ENCODE measurements around the gene LPCAT1.
"Not testable (repeated sequence)": the region's sequence is repeated elsewhere in the genome, so short reads cannot be mapped to it uniquely, and the experiment has no call there.

The LPCAT1 gene

DNA sequence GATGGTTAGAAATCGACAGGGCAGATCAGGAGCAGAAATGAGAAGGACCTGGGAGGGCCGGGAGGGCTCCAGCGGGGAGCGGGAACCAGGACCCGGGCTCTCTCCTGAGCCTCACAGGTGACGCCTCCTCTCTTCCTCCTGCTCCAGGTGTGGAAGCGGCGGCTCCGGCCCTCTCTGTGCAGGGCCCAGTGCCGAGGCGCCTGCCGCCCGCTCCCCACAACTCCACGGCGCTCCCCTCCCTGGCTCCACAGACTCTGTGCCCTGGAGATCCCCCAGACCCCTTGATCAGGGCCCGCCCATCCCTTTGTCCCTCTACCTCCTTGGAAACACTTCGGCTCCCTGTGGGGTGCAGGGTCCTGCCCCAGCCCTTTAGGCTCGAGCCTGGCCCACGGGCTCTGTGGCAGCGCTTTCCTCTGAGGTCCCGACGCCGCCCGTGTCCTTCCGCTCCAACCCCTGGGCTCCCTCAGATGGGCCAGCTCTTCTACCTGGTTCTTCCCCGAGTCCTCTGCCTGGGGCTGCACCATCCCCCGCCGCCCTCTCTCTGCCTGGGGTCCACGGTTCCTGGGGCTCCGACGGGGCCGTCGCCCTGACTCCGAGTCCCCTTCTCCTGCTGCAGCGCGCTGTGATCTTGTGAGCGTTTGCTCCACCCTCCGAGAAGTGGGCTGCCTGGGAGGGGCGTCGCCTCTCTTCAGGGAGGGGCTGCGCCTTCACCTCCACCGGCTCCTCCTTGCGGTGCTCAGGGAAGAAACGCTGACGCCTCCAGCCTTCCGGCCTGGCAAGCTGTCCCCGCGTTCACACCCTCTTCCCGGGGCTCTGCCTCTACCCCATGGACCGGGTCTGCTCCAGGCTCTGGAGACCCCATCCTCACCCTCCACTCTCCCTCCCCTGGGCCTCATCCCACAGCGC is 56.2 kb downstream of the LPCAT1 start:
- no peak overlapping the region for H3K4me3 ChIP-seq (ENCODE audit: low read length)
- TF ChIP-seq ZNF274 (IDR thresholded peaks at IDR 0.05; ENCODE audit: low read depth, low read length), result no peak

DNA sequence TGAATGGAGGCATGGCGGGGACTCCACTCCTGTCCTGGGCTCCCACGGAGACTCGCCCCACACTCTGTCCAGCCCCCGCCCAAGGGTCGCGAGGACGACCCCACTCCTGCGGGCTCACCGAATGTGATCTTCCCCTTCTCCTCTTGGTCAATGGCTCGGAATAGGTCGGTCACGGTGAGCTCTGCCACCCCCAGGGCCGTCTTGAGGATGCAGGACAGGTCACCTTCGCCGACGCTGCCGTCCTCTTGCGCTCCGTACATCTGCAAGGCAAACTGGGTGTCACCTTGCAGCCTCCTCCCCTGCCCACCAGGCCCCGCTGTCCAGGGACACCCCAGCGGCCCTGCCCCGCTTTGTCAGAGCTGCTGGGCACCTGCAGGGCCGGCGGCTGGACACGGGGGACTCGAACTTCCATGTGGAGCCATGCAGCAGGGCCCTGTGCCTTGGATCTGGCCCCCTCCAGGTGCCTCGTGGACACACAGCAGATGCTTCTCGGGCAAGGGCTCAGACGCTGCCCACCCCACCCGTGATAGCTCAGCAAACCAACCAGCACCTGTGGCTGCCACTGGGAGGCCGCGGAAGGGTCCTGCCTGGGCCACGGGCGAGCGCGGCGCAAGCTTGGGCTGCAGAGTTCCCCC is 57.0 kb downstream of the LPCAT1 start:
- H3K4me3 ChIP-seq (ENCODE audit: low read length), result no peak overlapping the region
- TF ChIP-seq ZNF274 (IDR thresholded peaks at IDR 0.05; ENCODE audit: low read depth, low read length), result no peak

DNA sequence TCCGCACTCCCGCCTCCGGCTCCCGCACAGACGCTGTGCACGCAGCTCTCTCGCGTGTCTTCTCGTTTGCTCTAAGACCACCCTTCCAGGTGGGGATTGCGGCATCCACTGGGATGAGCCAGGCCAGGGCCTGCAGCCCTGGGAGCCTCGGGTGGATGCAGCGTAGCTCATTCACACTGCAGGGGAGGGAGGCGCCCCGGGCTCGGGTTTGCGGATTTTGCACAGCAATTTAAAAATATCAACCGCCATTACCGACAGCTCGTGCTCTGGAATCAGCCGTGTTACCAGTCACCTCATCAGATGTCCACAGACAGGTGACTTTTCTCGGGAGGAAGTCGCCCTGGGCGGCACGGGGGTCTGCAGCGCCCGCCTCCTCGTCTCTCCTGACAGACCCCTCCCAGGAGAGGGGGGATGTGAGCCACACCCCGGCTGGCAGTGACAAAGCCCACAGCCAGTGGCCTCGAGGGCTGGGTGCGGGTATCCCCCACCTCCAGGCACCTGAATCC is 57.7 kb downstream of the LPCAT1 start:
- TF ChIP-seq ZNF274 (IDR thresholded peaks at IDR 0.05; ENCODE audit: low read depth, low read length), result no peak
- H3K4me3 ChIP-seq (ENCODE audit: low read length), result no peak overlapping the region

DNA sequence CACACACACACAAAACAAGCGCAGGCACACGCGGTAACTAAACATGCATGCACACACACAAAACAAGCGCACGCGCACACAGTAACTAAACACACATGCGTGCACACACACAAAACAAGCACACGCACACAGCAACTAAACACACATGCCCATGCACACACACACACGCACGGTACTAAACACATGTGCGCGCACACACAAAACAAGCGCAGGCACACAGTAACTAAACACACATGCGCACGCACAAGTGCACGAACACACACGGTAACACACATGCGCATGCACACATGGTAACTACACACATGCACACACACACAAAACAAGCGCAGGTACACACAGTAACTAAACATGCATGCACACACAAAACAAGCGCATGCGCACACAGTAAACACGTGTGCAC is 58.6 kb downstream of the LPCAT1 start:
- TF ChIP-seq ZNF274 (IDR thresholded peaks at IDR 0.05; ENCODE audit: low read depth, low read length), result no peak
- no peak overlapping the region for H3K4me3 ChIP-seq (ENCODE audit: low read length)

DNA sequence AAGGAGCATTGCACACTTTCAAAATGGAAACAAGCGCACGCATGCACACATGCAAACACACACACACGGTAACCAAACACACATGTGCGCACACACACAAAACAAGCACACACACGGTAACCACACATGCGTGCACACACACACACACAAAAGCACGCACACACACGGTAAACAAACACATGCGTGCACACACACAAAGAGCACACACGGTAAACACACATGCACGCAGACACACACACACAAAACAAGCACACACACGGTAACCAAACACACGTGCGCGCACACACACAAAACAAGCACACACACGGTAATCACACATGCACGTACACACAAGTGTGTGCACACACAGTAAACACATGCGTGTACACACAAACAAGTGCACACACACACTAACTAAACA is 59.2 kb downstream of the LPCAT1 start:
- H3K4me3 ChIP-seq (ENCODE audit: low read length), result no peak overlapping the region
- TF ChIP-seq ZNF274 (IDR thresholded peaks at IDR 0.05; ENCODE audit: low read depth, low read length), result no peak

DNA sequence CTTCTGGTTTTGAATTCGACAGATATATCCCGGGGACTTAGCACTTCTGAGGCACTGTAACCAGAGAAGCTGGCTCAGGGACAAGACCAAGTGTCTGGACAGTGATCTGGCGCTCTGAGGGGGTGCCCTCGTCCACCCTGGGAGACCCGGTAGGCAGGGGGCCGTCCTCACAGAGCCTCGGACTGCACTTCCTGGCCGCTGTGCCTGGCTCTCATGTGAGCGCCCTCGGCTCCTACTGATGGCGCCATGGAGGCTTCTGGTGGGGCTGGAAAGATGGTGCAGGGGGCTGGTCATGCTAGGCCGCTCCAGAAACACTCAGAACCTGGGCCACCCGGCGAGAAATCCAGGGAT is 59.7 kb downstream of the LPCAT1 start:
- H3K4me3 ChIP-seq (ENCODE audit: low read length), result no peak overlapping the region
- TF ChIP-seq ZNF274 (IDR thresholded peaks at IDR 0.05; ENCODE audit: low read depth, low read length), result no peak

DNA sequence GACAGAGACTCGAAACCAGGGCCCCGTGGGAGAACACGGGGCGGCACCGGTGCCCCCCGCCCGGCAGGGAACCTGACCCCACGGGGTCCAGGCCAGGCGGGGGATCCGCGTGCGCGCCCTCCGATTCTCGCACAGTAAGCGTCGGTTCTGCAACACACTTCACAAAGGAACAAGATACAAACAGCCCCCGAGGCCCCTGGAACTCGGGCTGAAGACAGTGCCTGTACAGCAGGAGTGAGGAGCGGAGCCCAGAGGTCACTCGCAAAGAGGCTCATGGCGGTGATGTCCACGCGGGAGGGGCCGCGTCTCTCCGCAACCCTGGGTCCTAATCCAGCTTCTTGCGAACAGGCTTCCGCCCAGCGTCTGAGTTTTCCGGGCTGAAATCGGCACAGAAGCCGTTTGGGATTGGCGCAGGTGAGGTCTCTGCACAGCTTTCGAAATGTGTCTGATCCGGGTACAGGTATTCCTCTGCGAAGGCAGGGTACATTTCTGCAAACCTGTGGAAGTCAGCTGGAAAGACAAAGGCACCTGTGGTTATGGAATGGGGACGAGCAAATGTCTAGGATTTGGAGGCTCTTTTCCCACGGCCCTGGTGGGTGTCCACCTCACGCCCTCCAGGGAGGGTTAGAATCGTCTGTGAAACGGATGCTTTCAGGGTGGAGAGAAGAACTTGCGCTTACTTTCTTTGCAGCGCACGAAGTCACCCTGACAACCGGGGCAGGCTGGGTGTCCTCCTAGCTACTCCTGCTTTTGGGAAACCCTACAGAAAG is 60.2 kb downstream of the LPCAT1 start:
- no peak for TF ChIP-seq ZNF274 (IDR thresholded peaks at IDR 0.05; ENCODE audit: low read depth, low read length)
- no peak overlapping the region for H3K4me3 ChIP-seq (ENCODE audit: low read length)

DNA sequence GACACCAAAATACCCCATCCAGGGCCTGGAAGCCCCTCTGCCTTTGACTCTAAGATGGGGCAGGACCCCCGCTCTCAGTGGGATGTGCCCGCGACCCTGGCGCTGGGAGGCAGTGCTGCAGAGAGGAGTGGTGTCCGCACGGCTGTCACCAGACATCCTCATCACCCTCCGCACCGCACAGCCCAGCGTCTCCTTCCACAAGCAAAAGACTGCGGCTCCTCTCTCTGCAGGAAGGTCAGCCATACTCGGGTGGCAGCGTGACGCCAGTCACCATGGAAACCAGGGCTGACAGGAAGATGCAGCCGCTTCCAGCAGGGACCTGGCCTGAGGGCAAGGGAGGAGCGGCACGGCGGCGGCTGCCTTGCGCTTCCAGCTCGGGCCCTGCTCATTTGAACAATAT is 61.4 kb downstream of the LPCAT1 start:
- no peak overlapping the region for H3K4me3 ChIP-seq (ENCODE audit: low read length)
- no peak for TF ChIP-seq ZNF274 (IDR thresholded peaks at IDR 0.05; ENCODE audit: low read depth, low read length)

DNA sequence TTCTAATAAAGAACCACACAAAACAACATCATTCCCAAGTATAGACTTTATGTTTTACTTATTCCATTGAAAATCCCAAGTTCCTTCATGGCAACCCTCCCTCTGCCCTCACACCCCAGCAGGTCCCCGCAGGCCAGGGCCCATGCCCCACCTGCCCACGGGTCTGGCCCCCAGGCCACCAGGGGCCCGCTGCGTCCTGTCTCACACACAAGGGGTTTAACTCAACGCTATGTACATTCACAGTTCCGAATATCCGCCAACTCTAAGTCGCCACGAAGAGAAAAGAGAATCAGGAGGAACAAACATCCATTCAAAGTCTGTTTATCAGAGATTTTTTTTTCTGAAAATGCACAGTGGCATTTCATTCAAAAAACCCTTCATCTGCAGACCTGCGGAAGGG is 62.4 kb downstream of the LPCAT1 start:
- TF ChIP-seq ZNF274 (IDR thresholded peaks at IDR 0.05; ENCODE audit: low read depth, low read length), result no peak
- H3K4me3 ChIP-seq (ENCODE audit: low read length), result no peak overlapping the region

DNA sequence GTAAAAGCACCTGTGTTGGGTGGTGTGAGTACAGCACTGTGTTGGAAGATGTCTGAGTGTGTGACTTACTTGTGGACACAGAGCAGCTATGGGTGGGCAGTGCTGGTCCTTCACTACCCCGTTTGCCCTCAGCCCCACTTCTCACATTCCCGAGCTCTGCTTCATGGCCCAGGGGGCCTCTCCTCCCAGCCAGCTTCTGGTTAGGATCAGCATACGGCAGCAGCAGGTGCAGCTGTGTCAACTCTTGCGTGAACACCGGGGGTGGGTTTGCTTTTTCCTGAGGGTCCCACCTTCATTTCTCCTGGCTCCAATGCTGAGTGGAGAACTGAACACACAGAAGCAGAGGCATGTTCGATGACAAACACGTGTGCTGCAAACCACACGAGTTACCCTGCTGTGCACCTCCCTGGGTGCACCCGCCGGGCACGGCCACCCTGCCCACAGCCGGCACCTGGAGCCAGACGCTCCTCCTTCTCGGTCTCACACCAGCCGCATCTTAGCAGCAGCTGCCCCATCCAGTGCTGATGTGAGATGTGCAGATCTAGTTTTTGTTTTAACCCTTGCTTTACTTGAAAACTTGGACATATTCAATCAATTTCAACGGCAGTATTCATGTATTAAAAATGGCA is 63.6 kb downstream of the LPCAT1 start:
- TF ChIP-seq ZNF274 (IDR thresholded peaks at IDR 0.05; ENCODE audit: low read depth, low read length), result no peak

DNA sequence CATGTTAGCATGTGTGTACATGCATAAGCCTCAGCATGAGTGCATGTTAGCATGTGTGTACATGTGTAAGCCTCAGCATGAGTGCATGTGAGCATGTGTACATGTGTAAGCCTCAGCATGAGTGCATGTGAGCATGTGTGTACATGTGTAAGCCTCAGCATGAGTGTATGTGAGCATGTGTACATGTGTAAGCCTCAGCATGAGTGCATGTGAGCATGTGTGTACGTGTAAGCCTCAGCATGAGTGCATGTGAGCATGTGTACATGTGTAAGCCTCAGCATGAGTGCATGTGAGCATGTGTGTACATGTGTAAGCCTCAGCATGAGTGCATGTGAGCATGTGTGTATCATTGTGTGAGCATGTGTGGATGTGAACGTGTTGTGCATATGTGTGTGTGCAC is 64.3 kb downstream of the LPCAT1 start:
- not testable (repeated sequence) for H3K4me3 ChIP-seq (ENCODE audit: low read length)

More for the DNA sequence above, 63.6 kb downstream of the LPCAT1 start:
- no peak overlapping the region for H3K4me3 ChIP-seq (ENCODE audit: low read length)

DNA sequence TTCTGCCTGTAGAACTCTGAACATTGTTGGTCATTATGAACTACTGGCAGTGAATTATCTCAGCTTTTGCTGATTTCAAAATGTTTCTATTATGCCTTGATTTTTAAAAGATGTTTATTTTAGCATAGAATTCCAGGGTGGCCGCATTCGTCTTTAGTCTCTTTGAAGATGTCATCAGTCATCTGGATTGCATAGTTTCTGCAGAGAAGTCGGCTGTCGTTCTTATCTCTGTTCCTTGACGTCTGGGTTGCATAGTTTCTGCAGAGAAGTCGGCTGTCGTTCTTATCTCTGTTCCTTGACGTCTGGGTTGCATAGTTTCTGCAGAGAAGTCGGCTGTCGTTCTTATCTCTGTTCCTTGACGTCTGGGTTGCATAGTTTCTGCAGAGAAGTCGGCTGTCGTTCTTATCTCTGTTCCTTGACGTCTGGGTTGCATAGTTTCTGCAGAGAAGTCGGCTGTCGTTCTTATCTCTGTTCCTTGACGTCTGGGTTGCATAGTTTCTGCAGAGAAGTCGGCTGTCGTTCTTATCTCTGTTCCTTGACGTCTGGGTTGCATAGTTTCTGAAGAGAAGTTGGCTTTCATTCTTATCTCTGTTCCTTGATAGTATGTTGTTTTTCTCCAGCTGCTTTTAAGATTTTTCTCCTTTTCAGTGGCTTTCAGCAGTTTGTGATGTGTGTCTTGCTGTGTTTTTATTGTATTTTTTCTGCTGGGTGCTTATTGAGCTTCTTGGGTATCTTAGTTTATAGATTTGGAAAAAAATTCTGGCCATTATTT is 67.5 kb downstream of the LPCAT1 start:
- not testable (repeated sequence) for H3K4me3 ChIP-seq (ENCODE audit: low read length)

DNA sequence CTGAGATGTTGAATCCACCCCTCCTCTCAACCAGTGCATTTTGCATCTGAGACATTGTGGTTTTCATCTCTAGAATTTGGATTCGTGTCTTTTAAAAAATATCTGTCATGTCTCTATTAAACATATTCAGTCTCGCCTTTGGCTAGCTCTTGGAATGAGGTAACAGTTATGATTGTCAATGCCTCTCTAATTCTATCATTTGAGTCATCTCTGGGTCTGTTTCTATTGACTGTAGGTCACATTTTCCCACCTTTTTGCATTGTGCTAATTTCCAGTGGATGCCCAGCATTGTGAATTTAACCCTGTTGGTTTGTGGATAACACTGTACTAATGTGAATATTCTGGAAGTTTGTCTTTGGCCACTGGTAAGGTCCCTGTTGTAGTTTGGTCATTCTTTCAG is 70.1 kb downstream of the LPCAT1 start:
- no peak overlapping the region for H3K4me3 ChIP-seq (ENCODE audit: low read length)
- no peak for TF ChIP-seq ZNF274 (IDR thresholded peaks at IDR 0.05; ENCODE audit: low read depth, low read length)
